GM12864 (cell line): ENCODE measurements around the gene MED12L.

Source experiments
- DNase-seq: peaks from one replicate; pipeline ENCODE4 v3.0.0-alpha.2; 2011; ENCODE audit warnings: low read depth
- H3K4me3 ChIP-seq: 2 replicates; pipeline ENCODE4 v1.5.1; 2011; ENCODE audit warnings: mild to moderate bottlenecking, low read depth, low read length, control low read depth
- TF ChIP-seq, protein P1 (sequence below): IDR thresholded peaks from 2 replicates; pipeline ENCODE4 v1.5.1; 2011; ENCODE audit warnings: low read depth, mild to moderate bottlenecking, moderate library complexity, low read length, control low read depth, inconsistent platforms; ENCODE audit errors: missing control alignments

MED12L gene

DNA sequence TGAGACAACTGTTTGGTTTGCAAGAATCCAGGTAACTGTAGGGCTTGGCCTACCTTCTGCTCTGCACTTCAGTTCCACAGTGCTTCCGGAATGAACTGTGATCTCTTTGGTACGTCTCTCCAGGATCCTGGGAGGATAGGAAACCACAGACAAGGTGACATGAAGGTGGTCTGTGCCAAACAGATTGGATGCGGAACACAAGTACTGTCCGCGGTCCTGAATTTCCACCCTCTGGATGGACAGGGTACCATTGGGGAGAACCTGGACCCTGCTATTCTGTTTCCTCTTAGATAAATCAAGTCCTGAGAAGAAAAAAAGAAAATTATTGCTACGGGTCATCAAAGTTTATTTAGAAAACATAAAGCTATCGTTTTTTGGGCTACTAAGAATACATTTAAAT, 358.1 kb downstream of the MED12L start:
- DNase-seq: no peak
- no peak overlapping the region for H3K4me3 ChIP-seq
- TF ChIP-seq, protein P1, sequence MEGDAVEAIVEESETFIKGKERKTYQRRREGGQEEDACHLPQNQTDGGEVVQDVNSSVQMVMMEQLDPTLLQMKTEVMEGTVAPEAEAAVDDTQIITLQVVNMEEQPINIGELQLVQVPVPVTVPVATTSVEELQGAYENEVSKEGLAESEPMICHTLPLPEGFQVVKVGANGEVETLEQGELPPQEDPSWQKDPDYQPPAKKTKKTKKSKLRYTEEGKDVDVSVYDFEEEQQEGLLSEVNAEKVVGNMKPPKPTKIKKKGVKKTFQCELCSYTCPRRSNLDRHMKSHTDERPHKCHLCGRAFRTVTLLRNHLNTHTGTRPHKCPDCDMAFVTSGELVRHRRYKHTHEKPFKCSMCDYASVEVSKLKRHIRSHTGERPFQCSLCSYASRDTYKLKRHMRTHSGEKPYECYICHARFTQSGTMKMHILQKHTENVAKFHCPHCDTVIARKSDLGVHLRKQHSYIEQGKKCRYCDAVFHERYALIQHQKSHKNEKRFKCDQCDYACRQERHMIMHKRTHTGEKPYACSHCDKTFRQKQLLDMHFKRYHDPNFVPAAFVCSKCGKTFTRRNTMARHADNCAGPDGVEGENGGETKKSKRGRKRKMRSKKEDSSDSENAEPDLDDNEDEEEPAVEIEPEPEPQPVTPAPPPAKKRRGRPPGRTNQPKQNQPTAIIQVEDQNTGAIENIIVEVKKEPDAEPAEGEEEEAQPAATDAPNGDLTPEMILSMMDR: no peak

DNA sequence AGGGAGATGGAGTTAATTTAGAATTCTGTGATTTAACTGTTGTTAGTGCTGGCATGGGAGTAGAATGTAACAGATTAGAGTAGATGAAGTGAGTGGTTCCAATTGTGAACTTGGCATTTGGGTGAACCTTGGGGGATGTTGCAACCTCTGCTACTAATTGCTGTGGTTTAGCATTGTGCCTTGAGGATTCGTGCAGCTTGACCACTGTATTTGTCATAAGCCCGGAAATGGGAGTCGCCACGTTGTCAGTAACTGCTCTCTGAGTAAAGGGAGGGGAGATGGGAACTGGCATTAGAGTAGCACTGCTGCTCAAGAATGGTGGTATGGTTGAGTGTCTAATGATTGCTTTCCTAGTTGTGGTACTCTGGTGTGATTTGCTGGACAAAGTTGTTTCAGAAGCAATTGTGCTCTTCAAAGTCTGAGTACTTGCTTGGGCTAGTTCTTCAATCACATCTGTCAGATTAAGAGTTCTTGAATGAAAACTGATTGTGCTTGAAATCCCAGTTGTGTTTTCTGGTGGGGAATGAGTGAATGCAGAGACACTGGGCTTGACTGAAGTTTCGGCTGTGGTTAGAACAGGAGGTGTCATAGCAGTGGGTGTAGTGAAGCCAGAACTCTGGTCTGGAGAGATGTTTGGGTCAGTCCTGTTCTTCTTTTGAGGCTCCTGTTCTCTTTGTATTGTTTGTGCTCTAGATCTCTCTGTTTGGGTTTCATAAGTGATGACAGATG, 360.0 kb downstream of the MED12L start:
- DNase-seq: no peak
- no peak overlapping the region for H3K4me3 ChIP-seq
- TF ChIP-seq, protein P1: no peak

DNA sequence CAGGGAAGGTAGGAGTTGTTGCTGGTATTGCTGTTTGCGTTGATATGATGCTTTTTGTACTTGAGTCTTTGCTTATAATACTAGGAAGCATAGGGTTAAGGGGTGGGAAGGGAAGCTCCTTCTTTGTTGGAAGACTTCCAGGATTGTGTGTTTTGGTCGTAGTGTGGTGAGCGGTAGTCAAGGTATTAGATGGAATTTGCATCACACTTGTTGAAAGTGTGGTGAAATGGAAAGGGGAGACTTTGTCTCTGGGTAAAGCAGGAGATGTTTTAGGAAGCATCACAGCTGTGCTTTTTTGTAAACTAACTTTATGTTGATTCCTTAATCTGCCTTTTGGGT, 360.5 kb downstream of the MED12L start:
- TF ChIP-seq, protein P1: no peak
- DNase-seq: no peak
- H3K4me3 ChIP-seq: no peak overlapping the region

DNA sequence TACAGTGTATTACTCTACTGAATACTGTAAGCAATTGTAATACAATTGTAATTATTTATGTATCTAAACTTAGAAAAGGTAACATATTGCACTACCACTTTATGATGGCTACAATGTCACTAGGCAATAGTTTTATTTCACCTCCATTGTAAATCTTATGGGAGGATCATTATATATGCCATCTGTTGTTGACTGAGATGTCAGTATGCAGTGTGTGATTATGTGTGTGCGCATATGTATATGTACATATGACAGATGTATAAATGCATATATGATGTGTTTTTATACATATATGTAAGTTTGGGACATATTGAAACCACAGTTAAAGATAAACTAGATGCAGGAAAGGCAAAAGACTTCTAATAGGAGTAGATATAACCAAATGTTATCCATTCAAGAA, 366.9 kb downstream of the MED12L start:
- H3K4me3 ChIP-seq: no peak overlapping the region
- TF ChIP-seq, protein P1: no peak
- DNase-seq: no peak

DNA sequence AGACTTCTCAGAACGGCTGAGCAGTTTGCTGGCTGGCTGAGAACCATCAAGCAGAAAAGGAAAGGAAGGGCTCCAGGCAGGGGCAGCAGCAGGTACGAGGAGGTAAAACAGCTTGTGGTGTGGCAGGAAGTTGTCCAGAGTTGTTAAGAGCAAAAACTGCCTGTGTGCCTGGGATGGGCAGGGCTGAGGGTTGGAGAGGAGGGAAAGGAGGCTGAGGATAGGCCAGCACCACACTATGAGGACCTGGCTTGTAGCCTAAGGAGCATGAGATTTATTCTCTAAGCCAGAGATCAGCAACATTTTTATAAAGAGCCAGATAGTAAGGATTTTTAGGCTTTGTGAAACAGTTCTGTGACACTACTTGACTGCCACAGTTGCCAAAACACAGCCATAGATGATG, 367.4 kb downstream of the MED12L start:
- no peak for DNase-seq
- TF ChIP-seq, protein P1: no peak
- no peak overlapping the region for H3K4me3 ChIP-seq

DNA sequence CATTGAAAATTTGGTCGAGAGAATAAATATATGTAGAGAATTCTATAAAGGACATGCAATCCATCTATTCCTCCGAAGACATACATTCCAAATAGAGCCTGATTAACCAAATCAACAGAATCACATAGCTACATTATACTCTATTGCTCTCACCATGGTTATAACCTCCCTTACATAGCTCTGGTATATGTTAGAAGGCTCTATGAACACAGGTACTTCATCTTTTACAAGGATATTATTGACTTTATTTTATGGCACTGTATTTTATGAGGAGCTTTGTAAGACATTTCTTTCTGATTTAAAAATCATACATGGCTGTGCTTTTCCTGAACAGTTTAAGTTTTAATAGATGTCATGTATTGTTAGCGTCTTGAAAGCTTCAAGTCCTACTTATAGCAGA, 370.6 kb downstream of the MED12L start:
- no peak for DNase-seq
- H3K4me3 ChIP-seq: no peak overlapping the region
- TF ChIP-seq, protein P1: no peak

DNA sequence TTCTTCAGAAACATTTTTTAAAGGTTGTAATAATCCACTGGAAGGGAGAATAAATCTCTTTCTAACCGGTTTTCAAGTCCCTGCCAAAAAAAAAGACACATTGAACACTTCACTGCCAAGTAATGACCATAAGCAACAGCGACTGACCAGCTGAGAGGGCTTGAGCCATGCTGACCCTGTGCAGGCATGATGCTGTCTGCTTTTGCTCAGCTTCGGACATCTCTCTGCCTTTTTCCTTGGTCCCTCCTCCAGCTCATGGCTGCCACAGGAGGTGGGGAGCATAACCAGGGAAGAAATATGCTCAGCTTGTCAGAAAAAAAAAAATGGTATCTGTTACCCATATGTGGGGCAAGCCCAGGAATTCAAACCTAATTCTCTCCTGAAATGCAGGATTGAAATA, 373.9 kb downstream of the MED12L start:
- no peak overlapping the region for H3K4me3 ChIP-seq
- DNase-seq: no peak
- TF ChIP-seq, protein P1: no peak
